ENCODE data around the gene KIAA0586. TPM values are rescaled to one million over a fixed set of nuclear protein-coding genes. Genes with fewer than 3 reads are reported as not detected.

KIAA0586 gene
- total RNA-seq, 4 donors from 2014 or later = 10.0 to 13.9 (median 11.9) TPM

GRCh38 chr14:58565832-58566231 is 138.3 kb downstream of the KIAA0586 start:
- H3K9me3 ChIP-seq = no peaks in the 10 kb centered on the region
- no peaks in the 10 kb centered on the region for H3K27me3 ChIP-seq
- intact Hi-C loops (cut with DNase I; ENCODE audit: low total_unique reads) = no loop called here
- TF ChIP-seq, protein P1, sequence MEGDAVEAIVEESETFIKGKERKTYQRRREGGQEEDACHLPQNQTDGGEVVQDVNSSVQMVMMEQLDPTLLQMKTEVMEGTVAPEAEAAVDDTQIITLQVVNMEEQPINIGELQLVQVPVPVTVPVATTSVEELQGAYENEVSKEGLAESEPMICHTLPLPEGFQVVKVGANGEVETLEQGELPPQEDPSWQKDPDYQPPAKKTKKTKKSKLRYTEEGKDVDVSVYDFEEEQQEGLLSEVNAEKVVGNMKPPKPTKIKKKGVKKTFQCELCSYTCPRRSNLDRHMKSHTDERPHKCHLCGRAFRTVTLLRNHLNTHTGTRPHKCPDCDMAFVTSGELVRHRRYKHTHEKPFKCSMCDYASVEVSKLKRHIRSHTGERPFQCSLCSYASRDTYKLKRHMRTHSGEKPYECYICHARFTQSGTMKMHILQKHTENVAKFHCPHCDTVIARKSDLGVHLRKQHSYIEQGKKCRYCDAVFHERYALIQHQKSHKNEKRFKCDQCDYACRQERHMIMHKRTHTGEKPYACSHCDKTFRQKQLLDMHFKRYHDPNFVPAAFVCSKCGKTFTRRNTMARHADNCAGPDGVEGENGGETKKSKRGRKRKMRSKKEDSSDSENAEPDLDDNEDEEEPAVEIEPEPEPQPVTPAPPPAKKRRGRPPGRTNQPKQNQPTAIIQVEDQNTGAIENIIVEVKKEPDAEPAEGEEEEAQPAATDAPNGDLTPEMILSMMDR (IDR thresholded peaks at IDR 0.05 in 4 of 5, conservative IDR thresholded peaks at IDR 0.05 in 1 of 5) = no peak
- TF ChIP-seq POLR2A (IDR thresholded peaks at IDR 0.05) = no peak
- DNase-seq = no peak
- no peaks in the 10 kb centered on the region for H3K4me1 ChIP-seq
- H3K4me3 ChIP-seq = no peak overlapping the region
- H3K36me3 ChIP-seq = no peaks in the 10 kb centered on the region
- in situ Hi-C loops (cut with MboI; ENCODE audit: low sequenced_read_pairs in 4 of 4) = no loop called here
- H3K27ac ChIP-seq = no peak overlapping the region
- ATAC-seq = no peak

DNA sequence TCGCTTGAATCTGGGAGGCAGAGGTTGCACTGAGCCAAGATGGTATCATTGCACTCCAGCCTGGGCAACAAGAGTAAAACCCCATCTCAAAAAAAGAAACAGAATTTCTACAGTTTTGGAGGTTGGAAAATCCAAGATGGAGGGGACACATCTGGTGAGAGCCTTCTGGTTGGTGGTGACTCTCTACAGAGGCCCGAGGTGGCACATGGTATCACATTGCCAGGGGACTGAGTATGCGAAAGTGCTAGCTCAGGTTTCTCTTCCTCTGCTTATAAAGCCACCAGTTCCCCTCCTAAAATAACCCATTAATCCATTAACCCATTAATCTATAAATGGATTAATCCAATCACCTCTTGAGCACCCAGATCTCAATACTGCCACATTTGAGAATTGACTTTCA is 139.5 kb downstream of the KIAA0586 start:
- in situ Hi-C loops (cut with MboI; ENCODE audit: low sequenced_read_pairs in 4 of 4) = no loop called here
- DNase-seq = no peak
- TF ChIP-seq, protein P1 (IDR thresholded peaks at IDR 0.05 in 4 of 5, conservative IDR thresholded peaks at IDR 0.05 in 1 of 5) = no peak
- TF ChIP-seq POLR2A (IDR thresholded peaks at IDR 0.05) = no peak
- no peak overlapping the region for H3K27ac ChIP-seq
- intact Hi-C loops (cut with DNase I; ENCODE audit: low total_unique reads) = no loop called here
- no peaks in the 10 kb centered on the region for H3K9me3 ChIP-seq
- H3K27me3 ChIP-seq = no peaks in the 10 kb centered on the region
- H3K4me3 ChIP-seq = no peak overlapping the region
- no peak for ATAC-seq
- no peaks in the 10 kb centered on the region for H3K36me3 ChIP-seq
- no peaks in the 10 kb centered on the region for H3K4me1 ChIP-seq

GRCh38 chr14:58568322-58568721 is 140.8 kb downstream of the KIAA0586 start:
- intact Hi-C loops (cut with DNase I; ENCODE audit: low total_unique reads) = no loop called here
- TF ChIP-seq POLR2A (IDR thresholded peaks at IDR 0.05) = no peak
- TF ChIP-seq, protein P1 (IDR thresholded peaks at IDR 0.05 in 4 of 5, conservative IDR thresholded peaks at IDR 0.05 in 1 of 5) = no peak
- no peak for ATAC-seq

DNA sequence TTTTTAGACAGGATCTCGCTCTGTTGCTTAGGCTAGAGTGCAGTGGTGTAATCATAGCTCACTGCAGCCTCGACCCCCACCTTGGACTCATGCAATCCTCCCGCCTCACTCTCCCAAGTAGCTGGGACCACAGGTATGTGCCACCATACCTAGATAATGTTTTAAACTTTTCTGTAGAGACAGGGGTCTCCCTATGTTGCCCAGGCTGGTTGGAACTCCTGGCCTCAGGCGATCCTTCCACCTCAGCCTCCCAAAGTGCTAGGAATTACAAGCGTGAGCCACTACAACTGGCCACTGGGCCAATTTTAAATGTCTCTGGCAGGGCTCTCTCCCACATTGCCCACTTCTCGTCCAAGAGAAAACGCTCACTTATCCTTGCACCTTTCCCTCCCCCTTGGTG is 143.7 kb downstream of the KIAA0586 start:
- Histone ChIP-seq H3K27me3 (no peaks in the 10 kb centered on the region), H3K36me3 (no peaks in the 10 kb centered on the region), H3K4me3 (no peak overlapping the region), H3K4me1 (no peaks in the 10 kb centered on the region), H3K9me3 (no peaks in the 10 kb centered on the region), H3K27ac (no peak overlapping the region)
- intact Hi-C loops (cut with DNase I; ENCODE audit: low total_unique reads) (no loop called here), in situ Hi-C loops (cut with MboI; ENCODE audit: low sequenced_read_pairs in 4 of 4) (no loop called here)
- no peak for ATAC-seq
- no peak for TF ChIP-seq POLR2A (IDR thresholded peaks at IDR 0.05)
- no peak for DNase-seq

More at GRCh38 chr14:58568322-58568721, 140.8 kb downstream of the KIAA0586 start:
- Histone ChIP-seq H3K27ac (no peak overlapping the region), H3K9me3 (no peaks in the 10 kb centered on the region), H3K4me3 (no peak overlapping the region), H3K27me3 (no peaks in the 10 kb centered on the region), H3K4me1 (no peaks in the 10 kb centered on the region), H3K36me3 (no peaks in the 10 kb centered on the region)
- in situ Hi-C loops (cut with MboI; ENCODE audit: low sequenced_read_pairs in 4 of 4) = no loop called here
- DNase-seq = no peak

DNA sequence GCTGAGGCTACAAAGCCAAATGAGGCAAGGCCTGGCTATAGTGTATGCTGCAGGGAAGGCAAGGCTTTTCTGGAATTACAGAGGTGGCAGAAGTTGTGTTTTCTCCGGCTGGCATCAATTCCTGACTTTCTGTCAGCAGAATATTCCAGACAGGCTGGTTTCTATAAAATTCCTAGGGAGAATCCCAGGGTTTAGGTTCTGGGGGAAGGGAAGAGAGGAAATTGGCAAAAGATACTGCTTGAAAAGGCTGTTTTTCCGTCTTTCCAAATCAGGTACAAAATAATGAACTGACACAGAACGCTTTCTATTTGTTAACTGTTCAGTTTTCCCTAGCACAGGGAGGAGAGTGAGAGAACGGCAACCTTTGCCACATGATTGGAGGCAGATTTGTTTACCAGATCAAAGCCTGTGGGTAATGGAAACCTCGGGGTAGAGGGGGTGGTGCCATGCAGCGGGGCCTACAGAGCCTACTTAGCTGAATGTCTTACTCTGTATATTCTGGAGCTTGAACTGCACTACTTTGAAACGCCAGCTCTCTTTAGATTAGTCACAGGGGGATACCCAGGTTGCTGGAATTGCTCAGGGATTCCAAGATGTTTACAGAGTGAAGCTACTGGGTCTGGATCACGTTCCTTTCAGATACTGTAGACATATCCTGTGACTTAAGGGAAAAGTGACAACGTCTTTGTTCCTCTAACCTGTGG is 144.4 kb downstream of the KIAA0586 start:
- intact Hi-C loops (cut with DNase I; ENCODE audit: low total_unique reads) = no loop called here
- H3K27ac ChIP-seq = no peak overlapping the region
- no peak for DNase-seq

More for the DNA sequence above, 144.4 kb downstream of the KIAA0586 start:
- Histone ChIP-seq H3K9me3 (no peaks in the 10 kb centered on the region), H3K4me3 (no peak overlapping the region), H3K36me3 (no peaks in the 10 kb centered on the region), H3K4me1 (no peaks in the 10 kb centered on the region), H3K27me3 (no peaks in the 10 kb centered on the region)
- ATAC-seq = no peak
- in situ Hi-C loops (cut with MboI; ENCODE audit: low sequenced_read_pairs in 4 of 4) = no loop called here
- TF ChIP-seq, protein P1 (IDR thresholded peaks at IDR 0.05 in 4 of 5, conservative IDR thresholded peaks at IDR 0.05 in 1 of 5) = no peak
- no peak for TF ChIP-seq POLR2A (IDR thresholded peaks at IDR 0.05)
